GM12872 (cell line): ENCODE measurements around the gene PCBP3.

Experiments used
- TF ChIP-seq, protein P1 (sequence below): IDR thresholded peaks from 3 replicates; pipeline ENCODE4 v1.5.1; 2011; ENCODE audit warnings: low read depth, mild to moderate bottlenecking, low read length, moderate library complexity; ENCODE audit not compliant: insufficient read depth

Gene PCBP3

DNA sequence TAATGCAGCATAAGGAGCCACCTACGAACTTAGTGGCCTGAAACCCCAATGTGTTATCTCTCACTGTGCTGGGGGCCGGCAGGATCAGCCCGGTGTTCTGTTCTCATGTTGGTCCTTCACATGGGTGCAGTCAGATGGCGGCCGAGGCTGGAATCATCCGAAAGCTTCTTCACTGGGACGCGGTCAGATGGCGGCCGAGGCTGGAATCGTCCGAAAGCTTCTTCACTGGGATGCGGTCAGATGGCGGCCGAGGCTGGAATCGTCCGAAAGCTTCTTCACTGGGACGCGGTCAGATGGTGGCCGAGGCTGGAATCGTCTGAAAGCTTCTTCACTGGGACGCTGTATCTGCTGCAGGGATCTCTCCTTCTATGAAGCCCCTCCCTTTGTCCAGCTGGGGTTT, 12.6 kb upstream of the PCBP3 start:
- TF ChIP-seq, protein P1, sequence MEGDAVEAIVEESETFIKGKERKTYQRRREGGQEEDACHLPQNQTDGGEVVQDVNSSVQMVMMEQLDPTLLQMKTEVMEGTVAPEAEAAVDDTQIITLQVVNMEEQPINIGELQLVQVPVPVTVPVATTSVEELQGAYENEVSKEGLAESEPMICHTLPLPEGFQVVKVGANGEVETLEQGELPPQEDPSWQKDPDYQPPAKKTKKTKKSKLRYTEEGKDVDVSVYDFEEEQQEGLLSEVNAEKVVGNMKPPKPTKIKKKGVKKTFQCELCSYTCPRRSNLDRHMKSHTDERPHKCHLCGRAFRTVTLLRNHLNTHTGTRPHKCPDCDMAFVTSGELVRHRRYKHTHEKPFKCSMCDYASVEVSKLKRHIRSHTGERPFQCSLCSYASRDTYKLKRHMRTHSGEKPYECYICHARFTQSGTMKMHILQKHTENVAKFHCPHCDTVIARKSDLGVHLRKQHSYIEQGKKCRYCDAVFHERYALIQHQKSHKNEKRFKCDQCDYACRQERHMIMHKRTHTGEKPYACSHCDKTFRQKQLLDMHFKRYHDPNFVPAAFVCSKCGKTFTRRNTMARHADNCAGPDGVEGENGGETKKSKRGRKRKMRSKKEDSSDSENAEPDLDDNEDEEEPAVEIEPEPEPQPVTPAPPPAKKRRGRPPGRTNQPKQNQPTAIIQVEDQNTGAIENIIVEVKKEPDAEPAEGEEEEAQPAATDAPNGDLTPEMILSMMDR = no peak

DNA sequence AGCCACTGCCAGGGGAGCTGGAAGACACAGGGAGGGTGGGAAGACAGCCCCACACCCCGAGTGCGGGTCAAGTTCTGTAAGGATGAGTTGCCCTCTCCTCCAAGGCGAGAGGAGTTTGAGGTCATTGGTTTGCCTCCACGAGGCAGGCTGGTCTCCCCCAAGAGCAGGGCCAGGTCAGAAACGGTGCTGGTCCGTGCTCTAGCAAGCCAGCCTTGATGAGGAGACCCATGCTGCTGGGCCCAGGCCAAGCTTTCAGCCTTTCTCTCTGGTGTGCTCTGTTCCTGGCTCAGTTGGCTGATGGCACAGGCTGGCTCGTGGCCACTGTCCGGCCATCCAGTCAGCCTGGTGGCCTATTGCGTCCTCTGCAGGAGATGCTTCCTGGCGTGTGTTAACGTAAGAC, 12.0 kb upstream of the PCBP3 start:
- TF ChIP-seq, protein P1 = no peak

DNA sequence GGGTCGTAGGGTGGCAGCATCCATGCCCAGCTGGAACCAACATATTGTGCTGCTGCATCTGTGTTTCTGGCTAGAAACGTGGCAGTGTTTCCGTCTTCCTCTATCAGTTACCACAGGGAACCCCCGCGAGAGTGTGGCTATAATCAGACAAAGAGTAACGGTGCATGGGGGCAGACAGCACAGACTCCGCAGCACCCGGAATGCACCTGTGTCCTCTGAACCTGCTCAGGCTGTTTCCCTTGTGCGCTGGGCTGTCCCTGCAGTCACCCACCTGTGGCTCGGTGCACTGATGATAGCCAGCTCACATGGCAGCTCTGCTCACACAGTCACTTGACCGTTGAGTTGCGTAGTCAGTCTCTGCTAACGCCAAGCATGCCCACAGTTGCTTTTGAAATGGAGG, 11.4 kb upstream of the PCBP3 start:
- TF ChIP-seq, protein P1 = no peak

DNA sequence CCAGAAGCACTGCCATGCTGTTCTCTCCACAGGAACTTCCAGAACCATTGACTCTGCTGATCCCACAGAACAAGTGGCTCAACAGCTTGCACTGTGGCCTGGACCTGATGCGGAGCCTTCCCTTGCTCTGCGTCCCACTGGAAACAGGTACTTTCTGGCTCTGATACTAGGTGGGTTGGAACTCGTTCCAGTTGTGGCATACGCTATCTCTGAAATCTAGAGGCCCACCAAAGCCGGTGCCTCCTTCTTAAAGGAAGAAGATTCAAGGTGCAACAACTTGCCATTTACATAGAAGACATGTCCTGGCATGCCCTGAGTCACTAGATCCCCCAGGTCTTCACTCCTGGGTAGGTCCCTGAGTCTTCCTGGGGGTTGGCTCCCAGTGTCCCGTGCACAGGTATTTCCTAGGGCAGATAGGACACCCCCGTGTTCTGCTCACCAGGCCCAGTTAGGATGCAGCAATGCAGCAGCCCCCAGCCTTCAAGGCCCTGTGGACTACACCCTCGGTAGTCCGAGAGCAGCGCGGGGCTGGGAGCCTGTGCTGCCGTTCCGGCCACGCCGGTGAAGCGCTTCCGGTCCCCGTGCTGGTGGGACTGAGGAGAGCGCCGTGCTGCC, 10.8 kb upstream of the PCBP3 start:
- TF ChIP-seq, protein P1 = no peak

DNA sequence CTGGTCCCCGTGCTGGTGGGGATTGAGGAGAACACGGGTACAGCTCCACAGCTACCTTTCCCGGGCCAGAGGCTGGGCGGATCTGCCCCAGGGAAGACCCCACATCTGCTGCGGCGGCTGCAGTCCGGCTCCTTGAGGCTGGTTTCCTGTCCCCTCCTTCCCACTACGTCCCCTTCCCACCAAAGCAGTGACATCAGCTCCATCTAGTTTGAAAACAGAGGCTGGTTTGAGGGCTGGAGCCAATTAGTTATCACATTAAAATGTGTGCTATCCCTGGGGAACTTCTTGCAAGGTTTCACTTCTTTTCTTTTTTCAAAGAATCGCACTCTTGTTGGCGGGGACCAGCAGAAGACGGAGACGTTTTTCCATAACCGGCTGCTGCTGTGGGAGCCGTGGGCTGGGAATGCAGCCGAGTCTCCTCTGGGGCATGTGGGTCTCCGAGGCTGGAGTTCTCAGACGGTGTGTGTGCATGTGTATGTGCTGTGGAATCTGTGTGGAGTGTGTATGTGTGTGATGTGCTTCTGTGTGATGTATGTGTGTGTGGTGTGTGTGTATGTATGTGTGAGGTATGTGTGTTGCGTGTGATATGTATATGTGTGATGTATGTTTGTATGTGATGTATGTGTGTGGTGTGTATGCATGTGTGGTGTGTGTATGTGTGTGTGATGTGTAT, 8.9 kb upstream of the PCBP3 start:
- TF ChIP-seq, protein P1 = no peak

DNA sequence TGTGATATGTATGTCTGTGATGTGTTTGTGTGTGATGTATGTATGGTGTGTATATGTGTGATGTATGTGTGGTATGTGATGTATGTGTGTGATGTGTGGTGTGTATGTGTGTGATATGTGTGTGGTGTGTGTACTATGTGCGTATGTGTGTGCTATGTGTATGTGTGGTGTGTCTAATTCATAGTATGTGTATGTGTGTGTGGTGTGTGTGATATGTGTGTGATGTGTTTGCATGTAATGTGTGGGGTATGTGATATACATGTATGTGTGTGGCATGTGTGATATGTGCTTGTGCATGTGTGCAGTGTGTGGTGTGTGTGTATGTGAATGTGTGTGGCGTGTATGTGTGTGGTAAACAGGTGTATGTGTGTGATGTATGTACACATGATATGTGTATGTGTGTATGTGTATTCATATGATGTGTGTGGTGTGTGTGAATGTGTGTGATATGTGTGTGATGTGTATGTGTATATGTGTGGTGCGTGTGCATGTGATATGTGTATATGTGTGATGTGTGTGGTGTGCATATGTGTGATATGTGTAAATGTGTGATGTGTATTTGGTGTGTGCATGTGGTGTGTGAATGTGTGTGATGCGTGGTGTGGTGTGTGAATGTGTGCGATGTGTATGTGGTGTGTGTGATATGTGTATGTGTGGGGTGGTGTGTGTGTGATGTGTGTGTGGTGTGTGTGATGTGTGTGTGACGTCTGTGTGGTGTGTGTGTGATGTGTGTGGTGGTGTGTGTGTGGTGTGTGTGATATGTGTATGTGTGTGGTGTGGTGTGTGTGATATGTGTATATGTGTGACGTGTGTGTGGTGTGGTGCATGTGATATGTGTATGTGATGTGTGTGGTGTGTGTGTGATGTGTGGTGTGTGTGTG, 8.0 kb upstream of the PCBP3 start:
- TF ChIP-seq, protein P1 = no peak

DNA sequence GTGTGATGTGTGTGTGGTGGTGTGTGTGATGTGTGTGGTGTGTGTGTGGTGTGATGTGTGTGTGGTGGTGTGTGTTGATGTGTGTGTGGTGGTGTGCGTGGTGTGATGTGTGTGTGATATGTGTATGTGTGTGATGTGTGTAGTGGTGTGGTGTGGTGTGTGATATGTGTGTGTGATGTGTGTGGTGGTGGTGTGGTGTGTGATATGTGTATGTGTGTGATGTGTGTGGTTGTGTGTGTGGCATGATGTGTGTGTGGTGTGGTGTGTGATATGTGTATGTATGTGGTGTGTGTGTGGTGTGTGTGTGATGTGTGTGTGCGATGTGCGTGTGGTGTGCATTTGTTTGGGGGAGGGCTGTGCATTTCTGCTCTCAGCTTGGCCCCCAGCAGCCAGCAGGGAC, 7.1 kb upstream of the PCBP3 start:
- TF ChIP-seq, protein P1 = no peak
